B cell (primary cell): ENCODE data around the gene OMA1. TPM values are rescaled to one million over a fixed set of nuclear protein-coding genes. Genes with fewer than 3 reads are reported as not detected.

Experiments used
- ATAC-seq: fragments of 200-7000 bp; cut with Tn5 transposase; one replicate; pipeline ENCODE4 v1.10.0; 2021; ENCODE audit warnings: low read depth, mild to moderate bottlenecking, moderate number of reproducible peaks, moderate library complexity
- CTCF ChIA-PET: fragments of 350-600 bp; sonication (Branson Sonifier 250); formaldehyde crosslinking; loops from one replicate; lab custom pipeline; 2021; ENCODE audit warnings: antibody characterized with exemption, inconsistent platforms; lab: Charles Lee
- POLR2A ChIA-PET: fragments of 350-600 bp; sonication (Branson Sonifier 250); formaldehyde crosslinking; loops from one replicate; lab custom pipeline; 2021; ENCODE audit warnings: antibody characterized with exemption; lab: Charles Lee
- DNase-seq: peaks from one replicate; pipeline ENCODE4 v3.0.0; 2013
- H2AFZ ChIP-seq: 2 replicates; pipeline ENCODE4 v1.6.1; 2012; ENCODE audit warnings: mild to moderate bottlenecking, low read depth, low read length; ENCODE audit not compliant: insufficient read depth, poor library complexity, severe bottlenecking
- H3K27ac ChIP-seq, 2 donors: 1 replicate in 1 of 2; 2 replicates in 1 of 2; pipeline ENCODE4 v1.5.1; 2012 to 2013; ENCODE audit warnings: low read length in 2 of 2, mild to moderate bottlenecking in 2 of 2, moderate library complexity in 1 of 2
- H3K27me3 ChIP-seq, 4 experiments: fragments of 200-600 bp in 1 of 4; sonication (generic) in 1 of 4; replicated peaks in 1 of 4; 1 replicate in 2 of 4; 2 replicates in 2 of 4; pipeline versions ENCODE4 v1.6.1 to v1.7.0; 2013 to 2016; ENCODE audit warnings: low read length in 3 of 4, mild to moderate bottlenecking in 2 of 4, mixed read lengths in 1 of 4, moderate library complexity in 1 of 4; ENCODE audit not compliant: insufficient read depth in 4 of 4, control insufficient read depth in 3 of 4; ENCODE audit errors: control extremely low read depth in 1 of 4
- H3K36me3 ChIP-seq, 2 experiments: replicated peaks in 1 of 2; 1 replicate in 1 of 2; 2 replicates in 1 of 2; pipeline versions ENCODE4 v1.6.1 to v1.7.1; 2013; ENCODE audit warnings: low read length in 1 of 2; ENCODE audit not compliant: insufficient read depth in 2 of 2, control insufficient read depth in 1 of 2; ENCODE audit errors: control extremely low read depth in 1 of 2, extremely low read depth in 1 of 2
- H3K4me1 ChIP-seq, 2 donors: fragments of 200-600 bp in 1 of 2; sonication (generic) in 1 of 2; 1 replicate in 1 of 2; 2 replicates in 1 of 2; pipeline versions ENCODE4 v1.5.1 to v1.6.1; 2013 to 2017; ENCODE audit warnings: low read length in 2 of 2; ENCODE audit not compliant: control insufficient read depth in 2 of 2, insufficient read depth in 2 of 2
- H3K4me2 ChIP-seq: replicated peaks from 2 replicates; pipeline ENCODE3; 2012; ENCODE audit warnings: mild to moderate bottlenecking, low read depth, low read length; ENCODE audit not compliant: poor library complexity, severe bottlenecking
- H3K4me3 ChIP-seq, 5 experiments: fragments of 200-600 bp in 1 of 5; sonication (generic) in 1 of 5; 1 replicate in 3 of 5; 2 replicates in 2 of 5; pipeline versions ENCODE4 v1.5.1 to v1.7.0; 2011 to 2016; ENCODE audit warnings: low read length in 4 of 5, mild to moderate bottlenecking in 4 of 5, low read depth in 2 of 5, control low read depth in 1 of 5, moderate library complexity in 1 of 5; ENCODE audit not compliant: insufficient read depth in 1 of 5; ENCODE audit errors: control extremely low read depth in 1 of 5, extremely low read depth in 1 of 5
- H3K79me2 ChIP-seq: fragments of 200-600 bp; sonication (generic); one replicate; pipeline ENCODE4 v1.6.0; 2016; ENCODE audit warnings: low read length; ENCODE audit not compliant: control insufficient read depth, insufficient read depth
- H3K9ac ChIP-seq: fragments of 200-600 bp; sonication (generic); 2 replicates; pipeline ENCODE4 v1.6.1; 2017; ENCODE audit warnings: mild to moderate bottlenecking, low read length, moderate library complexity
- H3K9me3 ChIP-seq, 3 donors: one replicate each; pipeline versions ENCODE4 v1.6.1 to v1.7.1; 2013; ENCODE audit warnings: low read length in 2 of 3; ENCODE audit not compliant: control insufficient read depth in 2 of 3, insufficient read depth in 1 of 3; ENCODE audit errors: control extremely low read depth in 1 of 3
- H4K20me1 ChIP-seq: 2 replicates; pipeline ENCODE4 v1.6.0; 2012; ENCODE audit warnings: mild to moderate bottlenecking, low read length; ENCODE audit not compliant: insufficient read depth, control insufficient read depth, poor library complexity, severe bottlenecking
- H3K27ac Mint-ChIP-seq: one replicate; pipeline ENCODE4 v1.8.0; 2021; ENCODE audit warnings: mixed read lengths
- H3K27me3 Mint-ChIP-seq: one replicate; pipeline ENCODE4 v1.8.0; 2021; ENCODE audit warnings: mixed read lengths
- H3K4me1 Mint-ChIP-seq: one replicate; pipeline ENCODE4 v1.8.0; 2021; ENCODE audit warnings: mixed read lengths
- H3K4me3 Mint-ChIP-seq: one replicate; pipeline ENCODE4 v1.8.0; 2021; ENCODE audit warnings: mixed read lengths
- H3K9me3 Mint-ChIP-seq: one replicate; pipeline ENCODE4 v1.8.0; 2022; ENCODE audit warnings: mixed read lengths; ENCODE audit not compliant: insufficient read depth
- EZH2 ChIP-seq: IDR thresholded peaks from 2 replicates; pipeline ENCODE4 v1.6.1; 2012; ENCODE audit warnings: borderline replicate concordance, low read depth, mild to moderate bottlenecking, moderate library complexity, low read length; ENCODE audit not compliant: insufficient read depth, poor library complexity, severe bottlenecking
- WGBS: methylation state at CpG from one replicate; pipeline ENCODE4 v1.1.5; 2013; ENCODE audit warnings: missing lambda C conversion rate; ENCODE audit not compliant: insufficient coverage; 5-methylcytosine and 5-hydroxymethylcytosine counted together
- intact Hi-C: fragments of 100-400 bp; cut with micrococcal nuclease; formaldehyde crosslinking; loops from one replicate; pipeline ENCODE4 v1.10.0; 2022
- polyA plus RNA-seq: library from polyadenylated mRNA; depleted of rRNA; stranded (reverse); fragments of >200 nt; gene quantifications from 2 replicates; pipeline ENCODE4 v1.2.3, GENCODE V29; 2012
- total RNA-seq, 2 donors: library from RNA; stranded (reverse); fragments of 120-200 nt in 1 of 2; gene quantifications; 1 replicate in 1 of 2; 2 replicates in 1 of 2; pipeline versions ENCODE4 v1.2.3 to v1.2.4, GENCODE V29; 2013 to 2022
- TF ChIP-seq, protein P1 (sequence below): fragments of 200-600 bp; IDR thresholded peaks from one replicate; pipeline ENCODE4 v1.8.0; 2022; ENCODE audit warnings: antibody characterized with exemption, mild to moderate bottlenecking

OMA1 gene
- total and polyA plus RNA-seq, 2 donors (not counting 1 experiment from before 2014, with no cell fraction given), result 22.8 to 67.5 TPM

DNA sequence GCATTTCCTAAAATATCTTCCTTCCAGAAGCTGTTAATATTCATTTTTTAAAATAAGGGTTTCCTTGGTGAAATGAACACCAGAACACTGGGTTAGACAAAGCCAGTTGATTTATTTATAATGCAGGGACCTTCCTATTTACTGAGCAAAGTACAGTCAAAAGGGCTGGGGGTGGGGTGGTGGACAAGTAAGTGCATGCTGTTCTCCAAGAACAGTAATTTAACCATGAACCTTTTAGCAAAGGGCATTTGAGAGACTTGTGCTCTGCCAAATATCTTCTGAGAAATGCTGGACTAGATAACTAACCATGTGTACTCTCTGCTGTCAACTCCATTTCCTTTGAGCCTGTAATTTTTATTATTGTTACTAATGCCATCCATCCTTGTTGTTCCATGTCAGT, 100.2 kb downstream of the OMA1 start:
- DNase-seq (no peak), ATAC-seq (no peak)
- no peak overlapping the region for H3K27ac ChIP-seq
- Mint-ChIP-seq H3K4me3 (no peak overlapping the region), H3K27me3 (no peaks in the 10 kb centered on the region), H3K27ac (no peak overlapping the region), H3K9me3 (no peaks in the 10 kb centered on the region), H3K4me1 (no peaks in the 10 kb centered on the region)
- no peak overlapping the region for H3K4me3 ChIP-seq
- TF ChIP-seq EZH2, result no peak
- TF ChIP-seq, protein P1, sequence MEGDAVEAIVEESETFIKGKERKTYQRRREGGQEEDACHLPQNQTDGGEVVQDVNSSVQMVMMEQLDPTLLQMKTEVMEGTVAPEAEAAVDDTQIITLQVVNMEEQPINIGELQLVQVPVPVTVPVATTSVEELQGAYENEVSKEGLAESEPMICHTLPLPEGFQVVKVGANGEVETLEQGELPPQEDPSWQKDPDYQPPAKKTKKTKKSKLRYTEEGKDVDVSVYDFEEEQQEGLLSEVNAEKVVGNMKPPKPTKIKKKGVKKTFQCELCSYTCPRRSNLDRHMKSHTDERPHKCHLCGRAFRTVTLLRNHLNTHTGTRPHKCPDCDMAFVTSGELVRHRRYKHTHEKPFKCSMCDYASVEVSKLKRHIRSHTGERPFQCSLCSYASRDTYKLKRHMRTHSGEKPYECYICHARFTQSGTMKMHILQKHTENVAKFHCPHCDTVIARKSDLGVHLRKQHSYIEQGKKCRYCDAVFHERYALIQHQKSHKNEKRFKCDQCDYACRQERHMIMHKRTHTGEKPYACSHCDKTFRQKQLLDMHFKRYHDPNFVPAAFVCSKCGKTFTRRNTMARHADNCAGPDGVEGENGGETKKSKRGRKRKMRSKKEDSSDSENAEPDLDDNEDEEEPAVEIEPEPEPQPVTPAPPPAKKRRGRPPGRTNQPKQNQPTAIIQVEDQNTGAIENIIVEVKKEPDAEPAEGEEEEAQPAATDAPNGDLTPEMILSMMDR, result no peak
- H4K20me1 ChIP-seq, result no peaks in the 10 kb centered on the region
- H3K9me3 ChIP-seq, result no peaks in the 10 kb centered on the region
- H3K79me2 ChIP-seq, result no peaks in the 10 kb centered on the region
- H3K9ac ChIP-seq, result no peak overlapping the region
- H3K4me2 ChIP-seq, result no peak overlapping the region
- CTCF ChIA-PET, result no interaction called here
- H3K27me3 ChIP-seq, result no peaks in the 10 kb centered on the region
- H3K36me3 ChIP-seq, result no peaks in the 10 kb centered on the region
- H3K4me1 ChIP-seq, result no peaks in the 10 kb centered on the region
- POLR2A ChIA-PET, result no interaction called here
- H2AFZ ChIP-seq, result no peak overlapping the region
- intact Hi-C loops, result no loop called here

DNA sequence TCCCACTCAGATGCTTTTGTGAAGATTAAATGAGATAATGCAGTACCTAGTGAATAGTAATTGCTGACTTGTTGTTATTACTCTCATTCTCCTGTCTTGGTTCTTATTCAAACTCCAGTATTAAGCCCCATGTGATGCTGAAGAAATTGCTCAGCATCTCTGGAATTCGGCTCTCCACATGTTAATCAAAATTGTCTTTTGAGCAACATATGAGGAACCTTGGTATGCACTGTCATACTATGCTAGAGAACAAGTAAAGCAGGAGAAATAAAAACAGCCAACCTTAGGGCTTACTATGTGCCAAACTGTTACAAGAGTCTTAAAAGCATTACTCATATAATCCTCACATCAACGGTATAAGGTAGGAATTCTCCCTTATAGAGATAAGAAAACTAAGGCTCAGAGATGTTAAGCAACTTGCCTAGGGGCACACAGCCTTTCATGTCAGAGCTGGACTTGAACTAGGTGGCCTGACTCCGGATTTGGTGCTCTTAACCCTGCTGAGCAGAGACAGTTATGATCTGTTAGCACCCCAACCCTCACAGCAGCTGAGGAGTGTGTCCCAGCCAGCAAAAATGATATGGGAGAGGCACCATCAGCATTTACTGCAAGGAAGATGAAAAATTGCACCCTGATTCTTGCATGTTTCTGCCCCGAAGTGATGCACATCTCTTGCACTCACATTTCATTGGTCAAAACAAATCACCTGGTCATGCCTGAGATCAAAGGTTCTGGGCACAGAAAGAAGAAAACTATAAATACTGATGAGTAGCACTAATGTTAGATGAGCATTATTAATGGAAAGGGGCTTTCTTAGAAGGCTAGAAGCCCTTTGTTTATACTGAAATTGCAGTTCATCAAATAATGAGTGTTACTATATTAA, 102.3 kb downstream of the OMA1 start:
- Mint-ChIP-seq H3K9me3 (no peaks in the 10 kb centered on the region), H3K4me1 (no peaks in the 10 kb centered on the region), H3K27me3 (no peaks in the 10 kb centered on the region), H3K4me3 (no peak overlapping the region), H3K27ac (no peak overlapping the region)
- Histone ChIP-seq H3K27me3 (no peaks in the 10 kb centered on the region), H3K9ac (no peak overlapping the region), H3K9me3 (no peaks in the 10 kb centered on the region), H3K4me2 (no peak overlapping the region), H3K79me2 (no peaks in the 10 kb centered on the region), H3K27ac (no peak overlapping the region), H3K4me1 (no peaks in the 10 kb centered on the region), H3K4me3 (no peak overlapping the region), H3K36me3 (no peaks in the 10 kb centered on the region), H2AFZ (no peak overlapping the region), H4K20me1 (no peaks in the 10 kb centered on the region)
- TF ChIP-seq EZH2, result no peak
- TF ChIP-seq, protein P1, result no peak
- intact Hi-C loops, result no loop called here
- ChIA-PET CTCF (no interaction called here), POLR2A (no interaction called here)
- WGBS, result 92% methylated on average over 1 of the region's 4 CpGs
- ATAC-seq (no peak), DNase-seq (no peak)
